Stimulated activated CD4-positive, alpha-beta T cell treated with anti-CD3 and anti-CD28 coated beads, Interleukin-12 subunit alpha, Interleukin-12 subunit beta, amount 100 ng/mL, for 24 hours (primary cell): Measurements from ENCODE around the gene ZNF225.
"Not testable (repeated sequence)": the region's sequence is repeated elsewhere in the genome, so short reads cannot be mapped to it uniquely, and the experiment has no call there.

Experiments used
- DNase-seq, 2 experiments: peaks; one replicate each; pipeline ENCODE4 v3.0.0-alpha.2; 2020; ENCODE audit warnings: low read depth in 2 of 2

ZNF225 gene

DNA sequence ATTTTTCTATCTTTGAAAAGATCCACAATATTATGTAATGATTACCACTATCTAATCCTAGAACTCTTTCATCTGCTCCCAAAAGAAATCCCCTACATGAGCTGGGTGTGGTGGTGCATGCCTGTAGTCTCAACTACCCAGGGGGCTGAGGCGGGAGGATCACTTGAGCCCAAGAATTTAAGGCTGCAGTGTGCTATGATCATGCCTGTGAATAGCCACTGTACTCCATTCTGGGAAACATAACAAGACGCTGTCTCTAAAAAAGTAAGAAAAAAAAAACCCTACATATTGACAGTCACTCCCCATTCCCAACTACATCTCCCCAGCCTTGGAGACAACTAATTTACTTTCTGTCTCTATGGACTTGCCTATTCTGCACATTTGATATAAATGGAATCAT, 50.6 kb downstream of the ZNF225 start:
- DNase-seq, result no peak

DNA sequence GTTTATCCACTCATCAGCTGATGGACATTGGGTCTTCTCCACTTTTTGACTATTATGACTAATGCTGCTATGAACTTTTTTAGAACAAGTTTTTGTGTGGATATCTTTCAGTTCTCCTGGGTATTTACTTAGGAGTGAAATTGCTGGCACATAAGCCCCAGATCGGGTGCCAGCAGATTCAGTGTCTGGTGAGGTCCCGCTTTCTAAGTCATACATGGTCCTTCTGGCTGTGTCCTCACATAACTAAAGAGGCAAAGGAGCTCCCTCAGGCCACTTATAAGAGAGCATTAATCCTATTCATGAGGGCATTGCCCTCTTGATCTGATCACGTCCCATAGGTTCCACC, 51.1 kb downstream of the ZNF225 start:
- no peak for DNase-seq

GRCh38 chr19:44164673-44165512, 51.7 kb downstream of the ZNF225 start, which contains the start of gene ZNF226:
Gene ZNF226, plus strand, starts transcription at chr19:44165100. Its CDS starts 4,981 bp downstream, at chr19:44170081.
- peak; percentile 61 to 68 for DNase-seq

GRCh38 chr19:44170660-44171059, 57.5 kb downstream of the ZNF225 start:
- not testable (repeated sequence) for DNase-seq

GRCh38 chr19:44176590-44176989, 63.4 kb downstream of the ZNF225 start:
- DNase-seq, result no peak

GRCh38 chr19:44180968-44181367, 67.8 kb downstream of the ZNF225 start:
- no peak for DNase-seq

DNA sequence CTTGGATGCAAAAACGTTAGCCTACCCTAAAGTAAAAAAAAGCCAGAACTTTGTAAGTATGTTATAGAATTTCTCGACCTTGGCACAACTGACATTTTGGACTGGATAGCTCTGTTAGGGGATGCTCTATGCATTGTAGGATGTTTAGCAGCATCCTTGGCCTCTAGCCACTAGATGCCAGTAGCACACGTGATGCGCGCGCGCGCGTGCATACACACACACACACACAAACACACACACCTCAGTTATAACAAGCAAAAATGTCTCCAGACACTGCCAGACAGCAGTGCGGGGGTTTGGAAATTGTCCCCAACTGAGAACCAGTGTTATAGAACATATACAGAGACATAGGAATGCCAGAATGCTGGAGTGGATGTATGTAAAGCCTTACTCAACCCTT, 68.9 kb downstream of the ZNF225 start:
- DNase-seq, result no peak
